HG03135 (cell line): Measurements from ENCODE around the gene PPP2R3A.
A peak's percentile ranks its signal among the peaks of the same experiment; 100 is the strongest.
"Not testable (repeated sequence)": the region's sequence is repeated elsewhere in the genome, so short reads cannot be mapped to it uniquely, and the experiment has no call there.

Source experiments
- ATAC-seq: cut with Tn5 transposase; IDR thresholded peaks from one replicate; pipeline ENCODE4 v1.9.1; 2021; ENCODE audit warnings: mild to moderate bottlenecking, moderate library complexity; ENCODE audit not compliant: unreplicated experiment

PPP2R3A gene

GRCh38 chr3:136083641-136084382 lies 118.3 kb downstream of the PPP2R3A start:
- ATAC-seq, result not testable (repeated sequence)

- not testable (repeated sequence) for ATAC-seq
These were observed 119.5 kb downstream of the PPP2R3A start for GRCh38 chr3:136085067-136085466.

- no peak for ATAC-seq
These were observed 128.2 kb downstream of the PPP2R3A start for GRCh38 chr3:136093771-136094170.

GRCh38 chr3:136105044-136105443 lies 139.5 kb downstream of the PPP2R3A start:
- no peak for ATAC-seq

- ATAC-seq, result no peak
These were observed 140.6 kb downstream of the PPP2R3A start for GRCh38 chr3:136106101-136106500.

GRCh38 chr3:136109499-136109898 lies 144.0 kb downstream of the PPP2R3A start:
- ATAC-seq, result peak; percentile 93

GRCh38 chr3:136110481-136110880 lies 145.0 kb downstream of the PPP2R3A start:
- ATAC-seq, result no peak

- ATAC-seq, result no peak
These were observed 148.9 kb downstream of the PPP2R3A start for GRCh38 chr3:136114421-136114820.

- ATAC-seq, result not testable (repeated sequence)
These were observed 153.8 kb downstream of the PPP2R3A start for GRCh38 chr3:136119332-136119731.

GRCh38 chr3:136119783-136120182 lies 154.3 kb downstream of the PPP2R3A start:
- not testable (repeated sequence) for ATAC-seq

GRCh38 chr3:136120373-136121348 lies 155.1 kb downstream of the PPP2R3A start:
- no peak for ATAC-seq

- ATAC-seq, result no peak
These were observed 156.5 kb downstream of the PPP2R3A start for GRCh38 chr3:136122006-136122405.

- ATAC-seq, result not testable (repeated sequence)
These were observed 166.1 kb downstream of the PPP2R3A start for GRCh38 chr3:136131647-136132046.

- ATAC-seq, result no peak
These were observed 168.6 kb downstream of the PPP2R3A start for GRCh38 chr3:136134091-136134490.

GRCh38 chr3:136135039-136135802 lies 169.7 kb downstream of the PPP2R3A start:
- no peak for ATAC-seq

GRCh38 chr3:136136454-136136853 lies 170.9 kb downstream of the PPP2R3A start:
- ATAC-seq, result no peak

- no peak for ATAC-seq
These were observed 175.8 kb downstream of the PPP2R3A start for GRCh38 chr3:136141291-136141785.

GRCh38 chr3:136141891-136142290 lies 176.4 kb downstream of the PPP2R3A start:
- ATAC-seq, result no peak

GRCh38 chr3:136142592-136142991 lies 177.1 kb downstream of the PPP2R3A start:
- ATAC-seq, result no peak

- ATAC-seq, result not testable (repeated sequence)
These were observed 178.9 kb downstream of the PPP2R3A start for GRCh38 chr3:136144397-136144796.
